Stimulated activated naive CD4-positive, alpha-beta T cell (primary cell): ENCODE results near the gene JAZF1.

Source experiments
- DNase-seq, 6 experiments: peaks; one replicate each; lab custom pipeline; 2025; lab: John Stamatoyannopoulos, UW

The JAZF1 gene

DNA sequence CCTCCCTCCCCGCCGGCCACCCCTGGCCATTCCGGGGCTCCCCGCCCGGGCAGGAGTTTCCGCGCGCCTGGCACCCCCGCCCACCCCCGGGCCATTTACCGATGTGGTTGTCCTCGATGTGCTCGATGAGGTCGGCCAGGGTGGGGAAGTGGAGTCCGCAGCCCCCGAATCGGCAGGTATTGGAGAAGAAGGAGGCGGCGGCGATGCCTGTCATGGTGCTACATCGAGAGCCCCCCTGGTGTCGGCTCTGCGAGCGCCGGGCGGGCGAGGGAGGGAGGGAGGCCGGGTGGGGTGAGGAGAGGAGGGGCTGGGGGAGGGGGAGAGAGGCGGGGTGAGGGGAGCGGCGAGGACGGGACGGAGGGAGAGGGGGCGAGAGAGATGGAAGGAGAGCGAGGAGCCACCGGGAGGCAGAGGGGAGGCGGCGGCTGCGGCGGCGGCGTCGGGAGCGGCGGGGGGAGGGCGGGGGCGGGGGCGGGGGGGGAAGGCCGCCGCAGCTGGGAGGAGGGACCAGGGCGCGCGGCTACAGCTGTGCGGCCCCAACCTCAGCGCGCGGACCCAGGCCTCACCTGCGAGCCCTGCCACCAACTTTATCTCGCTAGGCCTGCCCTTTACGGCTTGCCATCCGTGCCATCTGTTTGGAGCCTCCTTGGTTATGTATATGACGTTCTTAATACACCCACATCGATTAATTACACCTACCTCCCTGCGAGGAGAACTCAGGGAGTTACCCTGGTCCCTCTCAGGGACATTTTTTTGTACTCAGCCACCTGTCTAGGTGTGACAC is at the start of gene JAZF1:
TSS of gene JAZF1 (minus strand) at position 432 of the 784 bp plus-strand sequence.
- peak; percentile 15 to 56 (median 40) for DNase-seq

DNA sequence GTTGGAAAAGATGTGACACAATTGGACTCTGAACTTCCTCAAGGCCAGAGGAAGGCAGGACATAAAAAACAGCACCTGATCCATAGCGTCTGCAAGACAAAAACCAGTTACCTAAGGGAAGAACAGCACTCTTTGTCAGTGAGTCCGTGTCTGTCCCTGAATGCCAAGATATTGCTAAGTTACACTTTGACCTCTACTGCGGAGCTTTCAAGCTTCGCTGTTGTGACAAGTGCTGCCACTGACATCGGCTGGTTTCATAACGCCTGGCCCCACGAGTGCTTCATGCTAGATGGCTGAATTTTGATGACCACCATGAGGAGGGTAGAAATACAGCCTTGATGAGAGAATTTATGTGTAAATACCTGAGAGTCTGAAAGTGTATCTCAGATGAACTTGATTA is 49.7 kb upstream of the JAZF1 start:
- no peak for DNase-seq

DNA sequence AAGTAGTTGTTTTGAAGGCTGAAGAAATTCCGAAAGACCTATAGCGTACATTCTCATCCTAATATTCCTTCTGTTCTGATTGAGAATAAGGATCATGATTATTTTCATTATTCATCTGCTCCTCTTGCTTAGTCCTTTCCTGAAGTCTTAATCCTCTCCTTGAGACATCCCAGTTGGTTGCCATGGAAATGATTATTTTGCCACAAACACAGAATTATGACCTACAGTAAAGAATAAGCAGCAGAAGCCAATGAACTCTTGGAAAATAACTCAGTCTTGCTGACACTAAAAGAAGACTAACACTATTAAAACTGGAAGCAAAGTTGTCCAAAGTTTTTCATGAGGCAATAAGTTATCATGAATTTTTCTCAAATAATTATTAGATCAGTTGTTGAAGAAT is 47.8 kb upstream of the JAZF1 start:
- no peak for DNase-seq

DNA sequence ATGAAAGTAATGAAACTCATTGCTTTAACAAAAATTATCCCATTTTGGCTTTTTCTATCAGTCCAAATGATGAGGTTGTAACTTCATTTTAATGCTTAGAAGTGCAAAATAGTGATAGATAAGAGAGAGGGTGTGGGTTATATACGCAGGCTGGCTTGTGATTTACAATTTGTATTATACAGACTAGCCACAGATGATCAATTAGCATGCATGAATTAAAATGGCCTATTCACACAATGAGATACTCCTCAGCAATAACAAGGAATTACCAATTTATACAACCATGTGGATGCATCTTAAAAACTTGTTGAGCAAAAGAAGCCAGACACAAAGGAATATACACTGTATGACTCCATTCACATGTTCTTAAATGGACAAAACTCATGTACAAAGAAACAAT is 45.4 kb upstream of the JAZF1 start:
- no peak for DNase-seq

DNA sequence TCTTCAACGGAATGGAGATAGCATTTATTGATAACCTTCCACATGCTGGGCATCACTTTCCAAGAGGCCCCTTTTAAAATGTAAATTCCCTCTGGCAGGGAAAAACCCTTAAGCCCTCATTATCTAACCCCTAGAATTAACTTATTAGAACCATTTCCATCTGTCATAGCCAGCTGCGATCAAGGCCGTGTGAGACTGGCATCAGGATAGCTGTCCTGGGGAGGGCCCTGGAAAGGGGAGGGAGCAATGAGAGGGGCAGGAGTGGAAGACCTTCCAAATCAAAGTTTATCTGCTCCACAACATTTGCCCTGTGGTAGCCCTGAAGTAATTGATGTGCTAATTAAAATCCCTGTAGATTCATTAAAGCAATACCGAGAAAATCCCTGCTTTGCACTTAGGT is 45.0 kb upstream of the JAZF1 start:
- DNase-seq: no peak

DNA sequence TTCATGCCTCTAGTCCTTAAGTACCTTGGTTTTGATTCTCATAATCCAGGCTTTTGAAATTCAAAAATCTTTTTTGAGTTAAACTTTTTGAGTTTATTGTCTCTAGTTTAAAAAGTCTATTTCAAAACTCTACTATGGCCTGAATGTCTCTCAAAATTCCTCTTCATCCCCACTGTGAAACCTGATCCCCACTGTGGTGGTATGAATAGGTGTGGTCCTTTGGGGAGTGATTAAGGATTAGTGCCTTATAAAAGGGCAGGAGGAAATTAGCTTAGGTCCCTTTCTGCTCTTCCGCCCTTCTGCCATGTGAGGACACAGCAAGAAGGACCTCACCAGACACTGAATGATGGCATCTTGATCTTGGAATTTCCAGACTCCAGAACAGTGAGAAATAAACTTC is 44.1 kb upstream of the JAZF1 start:
- no peak for DNase-seq

DNA sequence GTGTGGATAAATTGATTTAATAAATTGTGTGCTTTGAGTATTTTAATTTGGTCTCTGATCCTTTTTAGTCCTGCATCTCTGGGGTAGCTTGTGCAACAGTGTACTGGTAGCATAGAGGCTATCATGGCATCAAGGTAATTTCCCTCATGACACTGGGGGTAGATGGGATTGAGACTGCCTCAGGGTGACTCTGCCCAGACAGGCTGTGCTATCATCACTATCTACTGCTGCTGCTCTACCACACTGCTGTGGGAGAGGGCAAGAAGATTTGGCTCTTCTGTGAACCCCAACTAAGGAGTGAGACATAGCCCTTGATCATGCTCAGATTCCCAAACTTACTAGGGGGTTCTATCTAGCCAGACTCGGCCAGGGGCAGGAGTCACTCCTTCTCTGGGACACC is 43.6 kb upstream of the JAZF1 start:
- DNase-seq: no peak

DNA sequence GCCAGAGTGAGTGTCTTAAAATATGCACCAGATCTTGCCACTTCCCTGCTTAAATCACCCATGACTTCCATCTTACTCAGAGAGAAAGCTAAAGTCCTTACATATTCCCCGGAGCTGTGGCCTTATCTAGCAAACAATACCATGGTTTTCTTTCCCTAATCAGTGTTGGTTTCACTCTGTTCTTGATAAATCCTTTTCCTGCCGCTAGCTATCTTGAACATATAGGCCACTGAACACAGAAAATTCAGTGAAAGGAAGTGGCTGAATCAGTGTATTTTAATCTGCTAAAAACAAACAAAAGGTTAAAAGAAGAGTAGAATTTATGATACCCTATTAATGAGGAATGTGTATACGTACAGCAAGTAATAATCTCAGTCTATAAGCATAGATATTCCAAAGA is 42.0 kb upstream of the JAZF1 start:
- no peak for DNase-seq

DNA sequence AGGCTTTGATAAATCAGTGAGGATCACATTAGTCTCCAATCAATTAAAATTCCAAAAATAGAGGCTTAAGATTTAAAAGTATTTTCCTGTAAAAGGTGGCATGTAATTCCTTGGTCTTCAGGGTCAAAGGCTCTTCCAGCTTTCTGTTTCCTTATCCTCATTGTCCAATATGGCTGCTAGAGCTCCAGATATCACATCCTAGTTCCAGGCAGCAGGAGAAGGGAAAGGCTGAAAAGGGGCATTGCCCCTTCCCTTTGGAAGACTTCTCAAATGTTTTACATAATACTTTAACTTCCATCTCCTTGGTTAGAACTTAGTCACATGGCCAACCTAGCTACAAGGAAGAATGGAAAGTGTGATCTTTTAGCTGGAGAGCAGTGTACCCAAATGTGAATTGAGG is 39.2 kb upstream of the JAZF1 start:
- DNase-seq: no peak

DNA sequence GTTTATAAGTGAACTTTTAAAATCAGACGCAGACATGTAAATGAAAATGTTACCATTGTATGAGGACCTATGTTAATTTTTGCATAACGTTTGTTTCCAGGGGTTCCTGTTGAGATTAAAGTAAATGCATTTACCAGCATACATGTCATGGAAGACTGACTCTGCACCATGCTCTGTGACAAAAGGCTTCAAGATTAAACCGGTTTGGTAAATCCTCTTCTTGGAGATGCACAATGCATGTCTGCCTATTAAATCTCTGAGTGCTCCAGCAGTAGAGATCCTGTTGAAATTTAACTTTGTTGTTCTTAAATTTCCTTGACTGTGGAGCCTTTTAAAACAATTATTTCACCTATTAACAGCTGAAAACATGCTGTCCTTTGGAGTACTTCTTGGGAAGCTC is 36.5 kb upstream of the JAZF1 start:
- DNase-seq: no peak

DNA sequence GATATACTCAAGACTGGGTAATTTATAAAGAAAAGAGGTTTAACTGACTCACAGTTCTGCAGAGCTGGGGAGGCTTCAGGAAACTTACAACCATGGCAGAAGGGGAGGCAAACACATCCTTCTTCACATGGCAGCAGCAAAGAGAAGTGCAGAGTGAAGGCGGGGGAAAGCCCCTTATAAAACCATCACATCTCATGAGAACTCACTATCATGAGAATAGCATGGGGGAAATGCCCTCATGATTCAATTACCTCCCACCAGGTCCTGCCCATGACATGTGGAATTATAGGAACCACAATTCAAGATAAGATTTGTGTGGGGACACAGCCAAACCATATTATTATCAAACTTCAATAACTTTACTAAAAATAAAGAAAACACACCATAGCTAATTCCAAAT is 30.4 kb upstream of the JAZF1 start:
- no peak for DNase-seq

DNA sequence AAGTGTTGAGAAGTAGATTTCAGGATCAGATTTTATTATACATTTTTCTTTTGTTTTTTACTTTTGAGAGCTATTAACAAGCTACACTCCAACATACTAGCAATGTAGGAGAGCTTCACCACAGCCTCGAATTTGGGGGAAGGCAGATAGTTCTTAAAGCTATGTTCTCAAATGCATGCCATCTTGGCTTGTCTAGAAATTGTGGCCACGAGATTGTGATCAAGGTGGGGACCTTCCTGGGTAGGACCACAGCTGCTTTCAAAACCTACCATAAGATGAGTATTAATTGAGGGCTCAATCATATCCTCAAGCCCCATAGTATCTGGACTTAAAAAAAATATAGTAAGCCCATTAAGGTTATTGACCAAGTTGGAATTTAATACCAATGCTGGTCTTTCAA is 27.9 kb upstream of the JAZF1 start:
- no peak for DNase-seq

DNA sequence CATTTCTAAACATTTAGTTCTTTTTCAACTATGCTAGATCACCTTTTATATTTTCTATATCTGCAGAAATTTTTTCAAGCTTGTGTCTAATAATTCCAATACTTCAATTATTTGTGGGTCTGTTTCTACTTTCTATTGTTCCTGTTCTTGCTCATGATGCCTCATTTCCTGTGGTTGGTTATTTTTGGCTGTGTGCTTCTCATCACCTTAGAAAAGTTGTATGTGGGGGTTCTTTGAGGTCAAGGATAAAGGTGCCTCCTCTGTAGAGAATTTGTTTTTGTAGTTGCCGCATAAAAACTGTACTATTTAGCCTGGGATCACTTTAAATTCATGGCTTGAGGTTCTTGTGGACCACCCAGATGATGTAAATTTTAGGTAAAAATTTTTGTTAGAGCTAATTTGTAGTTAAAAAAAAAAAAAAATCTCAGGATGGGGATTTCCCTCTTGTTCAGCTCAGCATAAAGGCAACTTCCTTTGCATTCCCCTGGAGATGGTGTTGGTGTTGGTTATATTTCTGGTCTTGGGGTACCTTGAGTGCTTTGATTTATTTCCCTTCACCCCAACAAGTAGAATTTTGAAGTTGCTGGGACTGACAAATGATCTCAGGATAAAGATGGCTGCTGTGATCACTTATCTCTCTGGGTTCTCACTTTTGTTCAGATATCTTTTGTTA is 27.0 kb upstream of the JAZF1 start:
- no peak for DNase-seq

DNA sequence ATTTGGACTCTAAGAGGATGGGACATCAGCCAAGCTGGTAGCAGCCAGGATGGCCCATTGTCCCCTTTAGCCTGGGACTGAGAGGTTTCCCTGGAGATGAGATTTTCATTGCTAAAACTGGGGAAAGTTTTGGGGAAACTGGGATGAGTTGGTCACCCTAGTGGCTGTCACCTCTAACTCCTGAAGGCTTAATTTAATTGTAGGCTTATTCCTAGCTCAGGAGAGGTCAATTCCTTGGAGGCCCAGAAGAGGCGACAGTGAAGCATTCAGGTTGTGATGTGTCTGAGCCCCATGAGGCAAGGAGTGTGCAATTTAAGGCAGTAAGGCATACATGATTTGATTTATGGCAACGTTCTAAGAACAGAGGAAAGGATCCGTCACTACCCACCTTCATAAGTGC is 24.9 kb upstream of the JAZF1 start:
- no peak for DNase-seq

DNA sequence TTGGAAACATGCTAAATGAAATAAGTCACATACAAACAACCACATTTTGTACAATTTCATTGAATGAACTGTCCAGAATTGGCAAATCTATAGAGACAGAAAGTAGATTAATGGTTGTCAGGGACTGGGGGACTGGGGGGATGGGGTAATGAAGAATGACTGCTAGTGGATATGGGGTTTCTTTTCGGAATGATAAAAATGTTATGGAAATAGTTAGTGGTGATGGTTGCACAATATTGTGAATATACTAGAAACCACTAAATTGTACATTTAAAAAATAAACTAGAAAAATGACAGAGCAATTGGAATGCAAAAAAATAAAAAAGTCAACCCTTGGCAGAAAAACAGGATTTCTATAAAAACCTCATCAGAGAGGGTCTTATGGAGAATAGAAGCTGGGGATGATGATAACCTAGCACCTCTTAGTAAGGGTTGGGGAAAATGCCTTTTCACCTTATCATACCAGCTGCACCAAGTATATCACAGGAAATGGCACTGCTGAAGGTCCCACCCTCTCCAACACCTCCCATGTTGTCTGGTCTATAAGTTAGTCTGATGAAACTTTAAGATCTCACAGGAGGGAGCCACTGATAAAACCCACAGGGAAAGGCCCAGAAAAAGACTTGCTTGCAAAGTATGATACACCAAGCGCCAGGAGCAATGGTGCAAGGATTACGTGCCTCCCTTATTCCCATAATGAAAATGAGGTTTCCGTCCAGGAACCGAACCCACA is 23.1 kb upstream of the JAZF1 start:
- DNase-seq: no peak

DNA sequence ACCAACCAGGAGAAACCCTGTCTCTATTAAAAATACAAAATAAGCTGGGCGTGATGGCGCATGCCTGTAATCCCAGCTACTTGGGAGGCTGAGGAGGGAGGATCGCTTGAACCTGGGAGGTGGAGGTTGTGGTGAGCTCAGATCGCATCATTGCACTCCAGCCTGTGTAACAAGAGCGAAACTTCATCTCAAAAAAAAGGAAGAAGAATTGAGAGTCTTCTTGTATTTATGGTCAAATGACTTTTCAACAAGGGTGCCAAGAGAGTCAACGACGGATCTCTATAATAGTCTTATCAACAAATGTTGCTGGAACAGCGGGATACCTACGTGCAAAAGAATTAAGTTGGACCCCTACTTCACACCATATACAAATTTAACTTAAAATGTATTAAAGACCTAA is 21.6 kb upstream of the JAZF1 start:
- no peak for DNase-seq

DNA sequence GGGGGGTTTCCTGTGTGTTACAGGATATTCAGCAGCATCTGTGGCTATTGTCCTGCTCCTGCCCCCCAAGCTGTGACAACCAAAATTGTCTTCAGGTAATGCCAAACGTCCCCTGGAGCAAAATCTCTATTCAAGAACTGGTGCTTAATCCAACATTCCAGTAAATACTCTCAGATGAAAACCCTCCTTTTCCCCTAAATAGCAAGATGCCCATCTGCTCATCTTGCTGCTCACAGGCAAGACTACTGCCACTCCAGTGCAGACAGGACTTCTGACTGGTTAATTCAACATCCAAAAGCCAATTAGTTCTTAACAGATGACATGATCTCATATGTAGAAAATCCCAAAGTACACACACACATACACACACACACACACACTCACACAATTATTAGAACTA is 20.5 kb upstream of the JAZF1 start:
- no peak for DNase-seq

DNA sequence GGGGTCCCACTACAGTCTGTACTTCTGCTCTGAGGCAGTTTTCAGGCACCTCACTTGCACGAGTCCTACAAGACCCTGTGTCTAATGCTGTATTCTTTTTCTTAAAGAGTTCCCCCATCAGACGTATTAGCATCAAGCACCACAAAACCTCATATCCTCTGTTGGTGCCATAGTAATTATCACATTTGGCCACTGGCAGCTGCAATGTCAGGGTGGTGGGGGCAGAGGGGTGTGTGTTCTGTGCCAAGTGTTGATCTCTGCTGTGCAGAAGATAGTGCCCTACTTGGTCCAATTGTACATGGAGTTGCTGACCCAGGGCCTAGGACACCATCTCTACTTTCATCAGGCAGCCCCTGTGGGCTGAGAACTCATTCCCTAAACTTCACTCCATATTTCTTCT is 20.0 kb upstream of the JAZF1 start:
- no peak for DNase-seq

DNA sequence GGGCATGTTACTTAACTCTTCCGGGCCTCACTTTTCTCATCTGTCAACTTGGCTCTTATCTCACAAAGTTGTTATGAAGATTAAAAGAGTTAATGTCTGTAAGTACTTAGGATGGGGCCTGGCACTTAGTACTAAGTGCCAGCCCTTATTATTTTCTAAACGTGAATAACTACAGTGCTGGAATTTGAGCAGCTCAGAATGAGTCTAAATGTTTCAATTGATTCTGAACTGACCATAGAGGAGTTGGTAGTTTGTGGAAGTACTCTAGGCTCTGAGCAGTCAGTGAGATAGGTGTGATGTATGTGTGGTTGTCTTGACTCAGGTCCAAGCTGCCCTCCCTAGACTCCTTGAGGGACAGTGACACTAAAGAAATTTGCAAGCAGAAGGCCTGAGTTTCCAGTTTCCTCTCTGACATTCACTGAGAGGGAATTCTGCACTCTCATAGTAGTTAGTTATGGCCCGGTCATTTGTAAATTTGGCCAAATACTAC is 18.5 kb upstream of the JAZF1 start:
- DNase-seq: no peak

DNA sequence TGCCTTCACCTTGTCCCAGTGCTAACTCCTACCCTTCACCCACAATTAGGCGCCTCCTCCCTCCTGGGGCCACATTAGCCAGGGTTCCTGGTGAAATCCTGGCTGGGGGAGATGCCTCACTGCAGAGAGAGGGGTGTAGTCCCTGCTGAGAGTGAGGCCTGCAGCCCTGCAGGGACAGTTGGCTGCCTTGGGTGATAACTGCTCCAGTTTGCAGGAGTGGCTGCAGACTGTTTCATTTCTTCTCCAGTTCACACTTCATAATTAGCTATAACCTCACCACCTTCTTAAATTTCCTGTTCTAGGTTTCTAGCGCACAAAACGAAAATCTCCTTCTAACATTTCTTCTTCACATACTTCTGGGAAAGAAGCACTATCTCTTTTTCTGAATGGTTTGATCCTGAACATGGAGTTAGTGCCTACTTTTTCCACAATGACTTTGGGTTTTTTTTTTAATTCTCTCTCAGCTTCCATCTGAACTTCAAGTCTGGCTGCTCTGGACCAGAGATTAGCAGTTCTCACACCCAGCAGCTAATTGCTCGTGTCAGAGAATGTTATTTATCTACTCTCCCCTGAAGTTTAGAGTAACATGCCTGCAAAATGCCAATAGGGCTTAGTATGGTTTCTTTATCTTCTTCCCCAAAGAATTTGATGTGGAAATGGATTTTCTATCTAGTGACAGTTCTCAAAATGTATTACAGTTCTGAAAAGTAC is 15.5 kb upstream of the JAZF1 start:
- DNase-seq: no peak

DNA sequence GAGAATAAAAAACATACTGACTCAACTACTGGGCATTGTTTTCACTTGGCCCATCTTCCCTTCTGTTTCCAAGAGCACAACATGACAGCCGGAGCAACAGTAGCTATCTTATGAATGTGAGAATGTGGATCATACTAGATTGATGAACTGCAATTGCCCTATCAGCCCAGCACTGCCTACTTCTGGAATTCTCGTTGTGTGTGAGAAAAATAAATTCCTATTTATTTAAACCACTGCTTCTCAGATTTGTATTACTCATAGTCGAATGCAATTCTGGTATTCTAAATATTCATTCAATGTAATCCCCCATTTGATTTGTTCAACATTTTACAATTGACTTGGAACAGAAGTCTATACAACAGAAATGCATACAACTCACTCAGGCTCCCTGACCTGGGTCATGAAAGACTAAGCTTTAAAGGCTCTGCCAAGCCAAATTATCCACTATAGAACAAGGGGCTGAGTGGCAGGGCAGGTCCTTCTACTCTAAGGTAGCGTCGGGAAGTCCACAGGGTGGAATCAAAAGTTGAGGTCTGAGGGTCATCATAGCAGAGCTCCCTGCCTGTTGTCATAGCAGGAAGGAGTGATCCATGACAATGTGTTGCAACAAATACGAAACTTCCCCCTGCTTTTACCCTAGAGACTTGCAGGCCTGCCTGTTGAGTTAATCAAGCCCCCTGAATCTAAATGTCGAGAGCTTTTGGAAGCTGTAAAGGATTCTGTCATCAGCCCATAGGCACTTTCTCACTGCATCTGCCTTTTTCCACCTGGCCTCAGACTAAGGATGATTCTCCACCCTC is 12.4 kb upstream of the JAZF1 start:
- no peak for DNase-seq

DNA sequence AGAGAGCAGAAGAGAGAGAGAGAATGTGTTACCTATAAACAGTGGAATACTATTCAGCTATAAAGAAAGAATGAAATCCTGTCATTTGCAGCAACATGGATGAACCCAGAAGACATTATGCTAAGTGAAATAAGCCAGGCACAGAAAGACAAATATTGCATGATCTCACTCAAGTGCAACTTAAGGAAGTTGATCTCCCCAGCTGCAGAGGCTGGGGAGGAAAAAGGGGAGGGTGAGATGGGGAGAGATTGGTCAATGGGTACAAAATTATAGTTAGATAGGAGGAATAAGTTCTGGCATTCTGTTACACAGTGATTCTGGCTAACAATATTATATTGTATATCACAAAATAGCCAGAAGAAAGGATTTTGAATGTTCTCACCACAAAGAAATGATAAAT is 11.2 kb upstream of the JAZF1 start:
- no peak for DNase-seq
